Measurements from ENCODE around the gene TEKT5.

TEKT5 gene

GRCh38 chr16:10740845-10741208, 46.1 kb upstream of the TEKT5 start:
- peaks cover 15% of the 10 kb centered on the region for H3F3A ChIP-seq (ENCODE audit: insufficient read depth, low read length)
- H3K9me2 ChIP-seq (replicated peaks; ENCODE audit: insufficient read depth, low read length), result no peaks in the 10 kb centered on the region
- H3K9ac ChIP-seq (ENCODE audit: low read length), result no peak overlapping the region
- DNase-seq, result no peak
- H3K36me3 ChIP-seq (replicated peaks; ENCODE audit: insufficient read depth, low read length), result no peaks in the 10 kb centered on the region
- H2AFZ ChIP-seq (ENCODE audit: low read length), result no peak overlapping the region
- peaks cover 15% of the 10 kb centered on the region for H3K79me2 ChIP-seq (ENCODE audit: low read length)
- no peak overlapping the region for H3K4me3 ChIP-seq (ENCODE audit: low read length)
- H3K4me2 ChIP-seq (ENCODE audit: low read depth, low read length), result no peak overlapping the region
- no peaks in the 10 kb centered on the region for H4K20me1 ChIP-seq (ENCODE audit: insufficient read depth, low read length)
- H3K4me1 ChIP-seq (ENCODE audit: low read length), result peaks cover 21% of the 10 kb centered on the region
- H3K9me3 ChIP-seq (replicated peaks; ENCODE audit: insufficient read depth, low read length), result no peaks in the 10 kb centered on the region
- TF ChIP-seq, protein P1, sequence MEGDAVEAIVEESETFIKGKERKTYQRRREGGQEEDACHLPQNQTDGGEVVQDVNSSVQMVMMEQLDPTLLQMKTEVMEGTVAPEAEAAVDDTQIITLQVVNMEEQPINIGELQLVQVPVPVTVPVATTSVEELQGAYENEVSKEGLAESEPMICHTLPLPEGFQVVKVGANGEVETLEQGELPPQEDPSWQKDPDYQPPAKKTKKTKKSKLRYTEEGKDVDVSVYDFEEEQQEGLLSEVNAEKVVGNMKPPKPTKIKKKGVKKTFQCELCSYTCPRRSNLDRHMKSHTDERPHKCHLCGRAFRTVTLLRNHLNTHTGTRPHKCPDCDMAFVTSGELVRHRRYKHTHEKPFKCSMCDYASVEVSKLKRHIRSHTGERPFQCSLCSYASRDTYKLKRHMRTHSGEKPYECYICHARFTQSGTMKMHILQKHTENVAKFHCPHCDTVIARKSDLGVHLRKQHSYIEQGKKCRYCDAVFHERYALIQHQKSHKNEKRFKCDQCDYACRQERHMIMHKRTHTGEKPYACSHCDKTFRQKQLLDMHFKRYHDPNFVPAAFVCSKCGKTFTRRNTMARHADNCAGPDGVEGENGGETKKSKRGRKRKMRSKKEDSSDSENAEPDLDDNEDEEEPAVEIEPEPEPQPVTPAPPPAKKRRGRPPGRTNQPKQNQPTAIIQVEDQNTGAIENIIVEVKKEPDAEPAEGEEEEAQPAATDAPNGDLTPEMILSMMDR (IDR thresholded peaks at IDR 0.05; ENCODE audit: low read length), result no peak
- TF ChIP-seq EZH2 (optimal IDR thresholded peaks at IDR 0.05; ENCODE audit: low read depth, low read length), result no peak
- TF ChIP-seq EZH2phosphoT487 (IDR thresholded peaks at IDR 0.05; ENCODE audit: low read length), result no peak
- H3K27me3 ChIP-seq (replicated peaks; ENCODE audit: insufficient read depth, low read length), result no peaks in the 10 kb centered on the region
- H3K27ac ChIP-seq (ENCODE audit: low read length), result no peak overlapping the region

GRCh38 chr16:10740000-10740844, 45.5 kb upstream of the TEKT5 start:
- H3K27ac ChIP-seq (ENCODE audit: low read length), result no peak overlapping the region
- H3K9ac ChIP-seq (ENCODE audit: low read length), result no peak overlapping the region
- no peaks in the 10 kb centered on the region for H3K9me2 ChIP-seq (replicated peaks; ENCODE audit: insufficient read depth, low read length)
- H3K36me3 ChIP-seq (replicated peaks; ENCODE audit: insufficient read depth, low read length), result no peaks in the 10 kb centered on the region
- DNase-seq, result no peak
- no peak for TF ChIP-seq EZH2 (optimal IDR thresholded peaks at IDR 0.05; ENCODE audit: low read depth, low read length)
- no peak for TF ChIP-seq EZH2phosphoT487 (IDR thresholded peaks at IDR 0.05; ENCODE audit: low read length)
- TF ChIP-seq, protein P1 (IDR thresholded peaks at IDR 0.05; ENCODE audit: low read length), result no peak
- no peaks in the 10 kb centered on the region for H3K27me3 ChIP-seq (replicated peaks; ENCODE audit: insufficient read depth, low read length)
- H3K4me3 ChIP-seq (ENCODE audit: low read length), result no peak overlapping the region
- H3K9me3 ChIP-seq (replicated peaks; ENCODE audit: insufficient read depth, low read length), result no peaks in the 10 kb centered on the region
- no peak overlapping the region for H3K4me2 ChIP-seq (ENCODE audit: low read depth, low read length)
- peaks cover 9% of the 10 kb centered on the region for H3K79me2 ChIP-seq (ENCODE audit: low read length)
- peaks cover 21% of the 10 kb centered on the region for H3K4me1 ChIP-seq (ENCODE audit: low read length)
- no peak overlapping the region for H2AFZ ChIP-seq (ENCODE audit: low read length)
- H4K20me1 ChIP-seq (ENCODE audit: insufficient read depth, low read length), result no peaks in the 10 kb centered on the region
- peaks cover 15% of the 10 kb centered on the region for H3F3A ChIP-seq (ENCODE audit: insufficient read depth, low read length)

DNA sequence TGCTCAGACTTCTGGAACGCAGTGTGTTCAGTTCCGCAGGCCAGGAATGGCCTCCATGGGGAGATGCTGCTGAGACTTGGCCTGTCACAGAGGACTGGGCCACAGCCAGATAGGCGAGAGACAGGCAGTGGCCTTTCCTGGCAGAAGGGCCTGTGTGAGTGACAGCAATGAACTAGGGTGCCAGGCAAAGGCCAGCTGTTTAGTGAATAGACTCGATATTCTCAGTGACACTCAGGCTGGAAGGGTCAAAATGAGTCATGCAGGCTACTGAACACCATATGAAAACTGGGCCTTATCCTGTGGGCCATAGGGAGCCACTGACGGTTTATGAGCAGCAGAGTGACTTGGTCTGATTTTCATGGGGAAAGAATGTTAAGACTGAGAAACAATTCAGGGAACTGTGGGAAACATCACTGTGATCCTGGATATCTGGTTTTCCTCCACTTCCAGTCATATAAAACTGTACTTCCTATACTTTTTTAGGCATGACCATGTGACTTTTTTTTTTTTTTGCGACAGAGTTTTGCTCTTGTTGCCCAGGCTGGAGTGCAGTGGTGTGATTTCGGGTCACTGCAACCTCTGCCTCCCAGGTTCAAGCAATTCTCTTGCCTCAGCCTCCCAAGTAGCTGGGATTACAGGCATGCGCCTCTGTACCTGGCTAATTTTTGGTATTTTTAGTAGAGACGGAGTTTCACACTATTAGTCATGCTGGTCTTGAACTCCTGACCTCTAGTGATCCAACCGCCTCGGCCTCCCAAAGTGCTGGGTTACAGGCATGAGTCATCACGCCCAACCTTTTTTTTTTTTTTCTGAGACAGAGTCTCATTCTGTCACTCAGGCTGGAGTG, 43.7 kb upstream of the TEKT5 start:
- Histone ChIP-seq H3K27ac (ENCODE audit: low read length) (peak overlapping the region; percentile 74; the same call in 1 of the 2 replicates), H3K4me3 (ENCODE audit: low read length) (no peak overlapping the region), H3K4me1 (ENCODE audit: low read length) (peaks cover 21% of the 10 kb centered on the region), H3K79me2 (ENCODE audit: low read length) (no peaks in the 10 kb centered on the region), H4K20me1 (ENCODE audit: insufficient read depth, low read length) (no peaks in the 10 kb centered on the region), H3K9ac (ENCODE audit: low read length) (no peak overlapping the region), H3F3A (ENCODE audit: insufficient read depth, low read length) (peaks cover 15% of the 10 kb centered on the region), H3K4me2 (ENCODE audit: low read depth, low read length) (no peak overlapping the region), H2AFZ (ENCODE audit: low read length) (0 out of 2 replicates have a peak overlapping the region, but pooled peaks have one; percentile 25), H3K27me3 (replicated peaks; ENCODE audit: insufficient read depth, low read length) (no peaks in the 10 kb centered on the region), H3K36me3 (replicated peaks; ENCODE audit: insufficient read depth, low read length) (no peaks in the 10 kb centered on the region), H3K9me3 (replicated peaks; ENCODE audit: insufficient read depth, low read length) (no peaks in the 10 kb centered on the region), H3K9me2 (replicated peaks; ENCODE audit: insufficient read depth, low read length) (no peaks in the 10 kb centered on the region)
- no peak for TF ChIP-seq EZH2phosphoT487 (IDR thresholded peaks at IDR 0.05; ENCODE audit: low read length)
- TF ChIP-seq EZH2 (optimal IDR thresholded peaks at IDR 0.05; ENCODE audit: low read depth, low read length), result no peak
- TF ChIP-seq, protein P1 (IDR thresholded peaks at IDR 0.05; ENCODE audit: low read length), result no peak
- DNase-seq, result peak; percentile 82
